Ishikawa (cell line): ENCODE measurements around the gene CA10.

ENCODE experiments used
- CEBPB ChIP-seq: IDR thresholded peaks from 2 replicates; pipeline ENCODE4 v1.6.1; 2012
- CREB1 ChIP-seq: IDR thresholded peaks from 2 replicates; pipeline ENCODE4 v1.6.1; 2012; ENCODE audit warnings: low read depth
- EGR1 ChIP-seq: IDR thresholded peaks from 2 replicates; pipeline ENCODE4 v1.6.1; 2012
- EP300 ChIP-seq: IDR thresholded peaks from 2 replicates; pipeline ENCODE4 v1.6.1; 2012; ENCODE audit warnings: borderline replicate concordance
- FOXM1 ChIP-seq: IDR thresholded peaks from 2 replicates; pipeline ENCODE4 v1.6.1; 2012; ENCODE audit warnings: low read depth, borderline replicate concordance
- MAX ChIP-seq: IDR thresholded peaks from 2 replicates; pipeline ENCODE4 v1.6.1; 2012
- NFIC ChIP-seq: IDR thresholded peaks from 2 replicates; pipeline ENCODE4 v1.6.1; 2012
- RAD21 ChIP-seq: IDR thresholded peaks from 2 replicates; pipeline ENCODE4 v1.6.1; 2012; ENCODE audit warnings: low read depth
- REST ChIP-seq: IDR thresholded peaks from 2 replicates; pipeline ENCODE4 v1.6.1; 2012; ENCODE audit warnings: low read depth, mild to moderate bottlenecking
- TAF1 ChIP-seq: IDR thresholded peaks from 2 replicates; pipeline ENCODE4 v1.6.1; 2012; ENCODE audit warnings: low read depth, mild to moderate bottlenecking
- TCF12 ChIP-seq: IDR thresholded peaks from 2 replicates; pipeline ENCODE4 v1.6.1; 2012; ENCODE audit warnings: low read depth
- TEAD4 ChIP-seq: IDR thresholded peaks from 2 replicates; pipeline ENCODE4 v1.6.1; 2012
- USF1 ChIP-seq: IDR thresholded peaks from 2 replicates; pipeline ENCODE4 v1.6.1; 2012
- YY1 ChIP-seq: IDR thresholded peaks from 2 replicates; pipeline ENCODE4 v1.6.1; 2012; ENCODE audit warnings: low read depth
- ZBTB7A ChIP-seq: IDR thresholded peaks from 2 replicates; pipeline ENCODE4 v1.6.1; 2012; ENCODE audit warnings: low read depth

The CA10 gene

DNA sequence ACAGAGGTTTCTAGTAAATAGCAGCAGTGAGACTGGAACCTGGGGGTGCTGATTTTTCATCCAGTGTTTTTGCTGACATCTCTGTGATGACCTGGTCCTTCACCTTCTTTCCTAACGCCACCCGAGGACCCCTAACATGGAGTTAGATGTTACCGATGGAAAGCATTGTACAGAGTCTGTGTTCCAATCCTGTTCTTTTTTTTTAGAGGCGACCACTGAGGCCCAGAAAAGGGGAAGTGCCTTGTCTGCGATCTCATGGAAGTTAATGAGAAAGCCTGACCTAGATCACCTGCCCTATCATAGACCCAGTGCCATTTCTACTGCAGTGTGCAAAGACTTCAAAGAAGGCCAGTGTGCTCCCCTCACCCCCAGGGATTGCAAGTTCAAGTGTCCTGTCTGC is 362.5 kb downstream of the CA10 start:
- TF ChIP-seq CEBPB (no peak), REST (no peak), EGR1 (no peak), RAD21 (no peak), NFIC (no peak), EP300 (no peak), USF1 (no peak), TAF1 (no peak), ZBTB7A (no peak), FOXM1 (no peak), MAX (no peak), CREB1 (no peak)

DNA sequence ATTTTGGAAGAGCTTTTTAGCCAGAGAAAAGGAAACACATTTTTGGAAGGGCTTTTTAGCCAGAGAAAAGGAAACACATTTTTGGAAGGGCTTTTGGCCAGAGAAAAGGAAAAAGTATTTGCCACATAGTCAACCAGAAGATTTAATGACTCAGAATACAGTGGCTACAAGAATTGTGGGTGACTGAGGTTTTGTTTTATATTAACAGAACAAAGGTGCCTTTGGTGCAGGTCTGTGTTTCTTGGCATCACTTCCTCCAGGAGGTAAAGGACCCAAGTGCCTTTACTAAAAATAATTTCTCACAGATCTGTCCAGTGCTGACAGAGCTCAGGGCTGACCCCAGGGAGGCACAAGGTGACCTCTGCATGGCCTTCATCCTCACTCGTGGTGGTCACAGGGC is 363.1 kb downstream of the CA10 start:
- TF ChIP-seq TCF12 (no peak), NFIC (no peak), YY1 (no peak), RAD21 (no peak), CREB1 (no peak), USF1 (no peak), CEBPB (no peak), TAF1 (no peak)

GRCh38 chr17:51794466-51794865 is 364.0 kb downstream of the CA10 start:
- TF ChIP-seq EP300, result no peak
- no peak for TF ChIP-seq CEBPB
- TF ChIP-seq NFIC, result no peak
- no peak for TF ChIP-seq TEAD4
- TF ChIP-seq TCF12, result no peak
- no peak for TF ChIP-seq REST
- no peak for TF ChIP-seq TAF1
- TF ChIP-seq MAX, result no peak
- TF ChIP-seq USF1, result no peak
- no peak for TF ChIP-seq FOXM1
- no peak for TF ChIP-seq EGR1
- TF ChIP-seq ZBTB7A, result no peak
- no peak for TF ChIP-seq RAD21
- TF ChIP-seq CREB1, result no peak
- TF ChIP-seq YY1, result no peak

DNA sequence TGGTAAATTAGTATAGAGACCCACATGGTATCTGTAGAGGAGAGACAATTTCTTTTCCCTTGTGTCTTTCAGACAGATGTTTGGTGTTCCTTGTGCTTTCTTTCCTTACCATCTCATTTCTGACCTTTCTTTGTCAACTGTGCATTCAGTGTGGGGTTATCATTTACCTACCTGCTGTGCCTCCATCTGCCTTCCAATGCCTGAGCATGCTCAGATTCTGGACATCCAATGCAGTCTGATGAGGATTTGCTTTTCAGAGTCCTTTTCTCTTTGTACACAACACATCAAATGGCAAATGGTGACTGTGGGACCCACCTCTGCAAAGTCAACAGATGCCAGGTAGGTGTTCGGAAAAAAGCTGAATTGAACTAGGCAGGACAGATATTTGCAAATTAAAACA is 364.8 kb downstream of the CA10 start:
- TF ChIP-seq EP300, result no peak
- no peak for TF ChIP-seq CREB1
- TF ChIP-seq ZBTB7A, result no peak
- TF ChIP-seq USF1, result no peak
- TF ChIP-seq CEBPB, result no peak
- no peak for TF ChIP-seq REST
